CD4-positive, alpha-beta T cell treated with Interleukin-17A for 4 hours (primary cell): ENCODE results near the gene MDH1.

Source experiments
- DNase-seq: peaks from one replicate; pipeline ENCODE4 v3.0.0-alpha.2; 2020; ENCODE audit warnings: mixed read lengths

MDH1 gene

DNA sequence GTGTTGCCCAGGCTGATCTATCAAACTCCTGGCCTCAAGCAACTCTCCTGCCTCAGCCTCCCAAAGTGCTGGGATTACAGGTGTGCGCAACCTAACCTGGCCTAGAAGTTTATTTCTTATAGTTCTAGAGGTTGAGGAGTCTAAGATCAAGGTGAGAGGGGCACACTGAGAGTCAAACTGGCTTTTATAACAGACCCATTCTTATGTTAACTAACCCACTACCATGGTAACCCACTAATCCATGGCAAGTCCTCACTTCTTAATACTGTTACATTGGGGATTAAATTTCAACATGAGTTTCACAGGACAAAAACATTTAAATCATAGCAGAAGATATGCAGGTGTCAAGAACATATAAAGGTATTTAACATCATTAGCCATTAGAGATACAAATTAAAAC, 50.6 kb downstream of the MDH1 start:
- DNase-seq = no peak

DNA sequence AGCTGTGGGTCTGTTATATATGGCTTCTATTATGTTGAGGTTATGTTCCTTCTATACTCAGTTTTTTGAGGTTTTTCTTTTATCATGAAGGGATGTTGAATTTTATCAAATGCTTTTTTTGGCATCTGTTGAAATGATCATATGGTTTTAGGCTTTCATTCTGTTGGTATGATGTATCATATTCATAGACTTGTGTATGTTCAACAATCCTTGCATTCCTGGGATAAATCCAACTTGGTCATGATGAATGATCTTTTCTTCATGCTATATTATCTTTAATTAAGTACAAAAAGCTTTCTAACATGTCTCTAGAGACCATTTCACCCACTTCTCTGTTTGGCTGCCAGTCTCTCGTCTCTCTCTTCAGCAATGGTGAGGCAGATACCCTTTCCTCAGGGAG, 54.2 kb downstream of the MDH1 start:
- DNase-seq = no peak

DNA sequence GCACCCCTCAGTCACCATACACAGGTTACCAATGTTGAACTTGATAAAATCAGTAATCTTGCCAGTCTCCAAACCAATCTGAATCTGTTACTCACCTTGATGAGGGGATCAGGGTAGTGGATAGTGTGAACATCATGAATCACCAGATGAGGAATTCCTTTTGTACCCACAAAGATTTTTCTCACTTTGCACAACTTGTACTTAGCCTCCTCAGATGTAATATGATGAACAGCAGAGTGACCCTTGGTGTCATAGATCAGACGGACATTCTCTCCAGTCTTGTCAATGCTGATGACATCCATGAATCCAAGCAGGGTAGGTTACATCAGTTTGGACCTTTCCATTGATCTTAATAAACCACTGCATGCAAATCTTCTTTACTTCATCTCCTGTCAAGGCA, 54.7 kb downstream of the MDH1 start:
- DNase-seq = no peak

DNA sequence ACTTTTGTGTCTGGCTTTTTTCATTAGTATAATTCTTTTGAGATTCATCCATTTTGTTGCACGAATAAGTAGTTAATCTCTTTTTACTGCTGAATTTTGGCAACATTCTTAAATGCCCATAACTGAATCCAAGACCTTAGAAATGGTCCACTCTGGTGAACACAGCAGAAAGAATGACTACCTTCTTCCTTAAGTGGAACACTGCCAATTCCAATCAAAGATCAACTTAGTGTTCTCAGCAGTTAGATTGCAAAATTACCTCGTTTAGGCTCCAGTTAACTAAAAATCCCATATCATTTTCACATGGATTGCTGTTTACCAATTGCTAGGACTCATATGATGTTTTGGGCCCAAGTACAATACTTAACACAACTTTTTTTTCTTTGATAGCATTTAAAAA, 59.9 kb downstream of the MDH1 start:
- no peak for DNase-seq

DNA sequence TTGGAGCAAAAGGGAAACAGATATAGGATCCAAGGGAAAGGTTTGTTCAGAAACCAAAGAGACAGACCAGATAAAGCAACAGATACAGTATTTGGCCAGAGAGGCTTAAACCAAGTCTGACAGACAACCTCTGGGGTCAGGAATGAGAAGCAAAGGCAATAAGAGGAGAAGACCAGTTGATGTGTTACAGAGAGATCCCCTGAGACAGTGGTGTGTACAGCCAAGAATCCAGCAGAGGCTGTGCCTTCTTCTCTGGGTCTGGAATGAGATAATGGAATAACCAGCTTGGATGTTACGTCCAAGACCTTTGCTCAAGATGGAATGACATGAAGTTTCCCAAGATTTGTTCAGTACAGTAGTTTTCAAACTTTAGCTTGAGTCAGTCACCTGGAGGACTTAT, 61.1 kb downstream of the MDH1 start:
- DNase-seq = no peak

DNA sequence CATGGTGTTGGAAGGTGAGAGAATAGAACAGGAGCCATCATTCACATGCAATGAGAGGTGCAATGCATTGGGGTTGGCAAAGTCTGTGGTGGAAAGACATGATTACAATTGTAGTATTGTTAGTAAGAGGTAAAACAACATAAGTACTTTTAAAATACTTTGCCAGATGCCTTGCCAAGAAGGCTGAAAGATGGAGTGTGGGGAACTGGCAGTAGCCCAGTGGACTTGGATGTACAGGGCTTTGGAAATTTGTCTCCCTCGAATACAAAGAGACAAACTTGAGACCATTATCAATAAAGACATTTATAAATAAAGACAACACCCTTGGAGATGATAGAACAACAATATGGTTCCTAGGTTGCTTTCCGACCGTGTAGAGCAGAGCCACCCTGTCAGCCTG, 62.0 kb downstream of the MDH1 start:
- no peak for DNase-seq

DNA sequence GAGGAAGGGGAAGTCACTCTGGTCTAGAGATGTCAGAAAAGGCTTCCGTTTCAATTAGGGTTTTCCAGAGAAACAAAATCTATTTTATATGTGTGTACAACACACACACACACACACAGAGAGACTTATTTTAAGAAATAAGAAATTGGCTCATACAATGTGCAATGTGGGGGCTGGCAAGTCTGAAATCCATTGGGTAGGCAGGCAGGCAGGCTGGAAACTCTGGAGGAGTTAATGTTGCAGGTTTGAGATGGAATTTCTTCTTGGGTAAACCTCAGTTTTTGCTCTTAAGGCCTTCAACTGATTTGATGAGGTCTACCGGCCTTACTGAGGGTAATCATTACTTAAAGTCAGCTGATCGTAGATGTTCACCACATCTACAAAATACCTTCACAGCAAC, 62.6 kb downstream of the MDH1 start:
- DNase-seq = no peak

DNA sequence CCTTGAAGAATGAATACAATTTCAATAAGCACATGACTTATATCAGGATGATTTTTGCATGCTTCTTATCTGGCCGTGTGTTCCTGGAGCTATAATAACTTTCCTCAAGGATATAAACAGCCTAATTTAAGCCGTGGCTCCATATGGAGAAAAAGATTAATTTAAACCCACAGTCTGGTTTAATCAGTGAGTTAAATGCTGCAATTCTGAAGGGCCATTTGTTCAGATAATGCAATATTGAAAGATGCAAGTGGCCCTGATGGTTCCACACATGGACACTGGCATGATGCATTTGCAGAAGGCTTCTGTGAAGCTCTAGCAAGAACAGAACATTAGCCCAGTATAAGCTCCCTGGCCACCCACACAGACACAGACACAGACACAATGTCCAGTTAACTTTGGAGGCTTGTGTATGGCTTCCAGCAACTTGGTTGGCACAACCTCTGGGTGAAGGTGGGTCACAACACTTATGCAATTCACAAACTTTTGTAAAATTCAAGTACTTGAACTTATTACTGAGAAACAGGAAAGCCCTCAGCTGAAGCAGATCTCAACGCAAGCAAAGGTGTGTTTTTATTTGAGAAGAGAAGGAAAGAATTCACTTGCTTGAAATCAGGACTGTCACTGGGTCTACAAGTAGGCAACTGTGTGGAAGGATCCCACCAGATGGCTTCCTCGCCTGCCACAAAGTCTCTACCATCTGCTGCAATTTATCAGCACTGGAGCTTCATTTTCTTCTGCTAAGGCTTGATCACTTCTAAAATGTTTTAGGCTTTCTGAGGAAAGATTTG, 63.3 kb downstream of the MDH1 start:
- DNase-seq = no peak

DNA sequence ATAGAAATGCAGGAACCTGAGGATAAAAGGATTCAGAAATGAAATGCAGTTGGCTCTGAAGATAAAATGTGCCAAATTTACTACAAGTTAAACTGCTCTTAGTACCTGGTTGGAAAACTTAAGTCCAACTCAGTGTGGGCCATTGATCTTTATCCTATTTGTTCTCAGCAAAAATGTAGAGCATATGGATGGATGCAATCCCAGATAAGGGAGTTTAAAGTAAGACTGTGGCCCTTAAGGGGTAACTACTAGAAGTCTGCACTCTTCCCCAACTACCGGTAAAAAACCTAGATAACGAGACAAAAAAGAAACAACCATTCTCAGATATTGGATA, 63.9 kb downstream of the MDH1 start:
- DNase-seq = no peak

DNA sequence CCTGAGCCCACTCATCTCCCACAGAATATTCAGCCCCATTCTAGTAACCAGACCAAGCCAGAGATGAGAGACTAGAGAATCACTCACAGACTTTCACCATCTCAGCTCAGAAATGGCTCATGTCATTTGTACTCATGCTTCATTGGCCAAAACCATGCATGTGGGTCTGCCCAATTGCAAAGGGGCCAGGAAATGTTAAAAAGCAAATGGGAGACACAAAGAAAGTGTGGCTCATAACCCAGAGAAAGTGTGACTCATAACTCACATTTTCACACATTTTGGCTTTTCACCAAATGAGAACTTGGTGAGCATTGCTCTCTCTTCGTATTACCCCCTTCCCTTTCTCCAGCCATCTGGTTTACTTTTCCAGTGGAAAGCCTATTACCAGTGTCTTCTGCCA, 66.2 kb downstream of the MDH1 start:
- DNase-seq = no peak
